Measurements from ENCODE around the gene SPO11.

DNA sequence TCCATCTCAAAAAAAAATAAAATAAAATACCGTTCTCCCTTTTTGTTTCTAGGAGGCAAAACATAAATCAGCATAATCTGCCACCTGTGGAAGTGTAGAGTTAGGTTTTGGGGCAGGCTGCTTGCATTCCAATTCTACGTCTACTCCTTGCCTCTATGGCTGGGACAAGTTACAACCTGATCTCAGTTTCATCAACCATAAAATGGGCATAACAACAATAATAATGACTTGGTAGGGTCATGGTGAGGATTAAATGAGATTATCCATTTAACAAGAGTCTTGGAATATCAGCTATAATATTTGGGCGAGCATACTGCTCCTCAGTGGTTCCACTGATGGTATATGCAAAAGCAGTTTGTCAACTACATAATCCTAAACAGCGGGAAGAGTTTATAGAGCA lies 17.8 kb downstream of the SPO11 start:
- TF ChIP-seq, protein P1, sequence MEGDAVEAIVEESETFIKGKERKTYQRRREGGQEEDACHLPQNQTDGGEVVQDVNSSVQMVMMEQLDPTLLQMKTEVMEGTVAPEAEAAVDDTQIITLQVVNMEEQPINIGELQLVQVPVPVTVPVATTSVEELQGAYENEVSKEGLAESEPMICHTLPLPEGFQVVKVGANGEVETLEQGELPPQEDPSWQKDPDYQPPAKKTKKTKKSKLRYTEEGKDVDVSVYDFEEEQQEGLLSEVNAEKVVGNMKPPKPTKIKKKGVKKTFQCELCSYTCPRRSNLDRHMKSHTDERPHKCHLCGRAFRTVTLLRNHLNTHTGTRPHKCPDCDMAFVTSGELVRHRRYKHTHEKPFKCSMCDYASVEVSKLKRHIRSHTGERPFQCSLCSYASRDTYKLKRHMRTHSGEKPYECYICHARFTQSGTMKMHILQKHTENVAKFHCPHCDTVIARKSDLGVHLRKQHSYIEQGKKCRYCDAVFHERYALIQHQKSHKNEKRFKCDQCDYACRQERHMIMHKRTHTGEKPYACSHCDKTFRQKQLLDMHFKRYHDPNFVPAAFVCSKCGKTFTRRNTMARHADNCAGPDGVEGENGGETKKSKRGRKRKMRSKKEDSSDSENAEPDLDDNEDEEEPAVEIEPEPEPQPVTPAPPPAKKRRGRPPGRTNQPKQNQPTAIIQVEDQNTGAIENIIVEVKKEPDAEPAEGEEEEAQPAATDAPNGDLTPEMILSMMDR (IDR thresholded peaks at IDR 0.05), result no peak
- TF ChIP-seq POLR2A (IDR thresholded peaks at IDR 0.05), result no peak

Data from Peyer's patch (tissue), 4 donors.